Measurements from ENCODE around the gene DLD.

DNA sequence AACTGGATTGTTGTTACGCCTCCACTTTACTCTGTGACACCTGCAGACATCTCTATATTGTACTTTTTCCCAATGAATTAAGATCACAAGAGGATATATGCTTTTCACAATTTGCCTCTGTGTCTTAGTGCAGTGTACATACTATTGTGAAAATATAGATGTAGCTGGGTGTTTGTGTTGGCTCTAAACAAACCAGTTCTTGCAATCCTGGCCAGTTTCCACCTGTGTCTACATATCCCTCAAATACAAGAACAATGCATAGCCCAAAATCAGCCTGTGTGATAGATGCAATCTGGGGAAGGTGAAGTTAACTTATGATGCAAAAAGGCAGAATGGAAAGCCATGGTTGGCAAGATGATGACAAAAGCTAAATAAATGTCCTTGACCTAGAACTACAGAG lies 36.5 kb upstream of the DLD start:
- TF ChIP-seq POLR2A (IDR thresholded peaks at IDR 0.05; ENCODE audit: low read depth, low read length), result no peak
- no peak for TF ChIP-seq POLR2AphosphoS5 (IDR thresholded peaks at IDR 0.05; ENCODE audit: low read depth, low read length)
- no peak for TF ChIP-seq TAF1 (IDR thresholded peaks at IDR 0.05; ENCODE audit: borderline replicate concordance, low read depth, low read length)

All from GM12892 (cell line).